Measurements from ENCODE around the gene LIX1.
"Not testable (repeated sequence)": the region's sequence is repeated elsewhere in the genome, so short reads cannot be mapped to it uniquely, and the experiment has no call there.

The LIX1 gene

GRCh38 chr5:97141031-97141430 is 1.4 kb downstream of the LIX1 start:
- DNase-seq: no peak

GRCh38 chr5:97140250-97140649 is 2.2 kb downstream of the LIX1 start:
- not testable (repeated sequence) for DNase-seq

GRCh38 chr5:97136475-97136874 is 5.9 kb downstream of the LIX1 start:
- no peak for DNase-seq

GRCh38 chr5:97135868-97136267 is 6.5 kb downstream of the LIX1 start:
- DNase-seq: no peak

GRCh38 chr5:97134634-97135033 is 7.8 kb downstream of the LIX1 start:
- DNase-seq: no peak

GRCh38 chr5:97133101-97133500 is 9.3 kb downstream of the LIX1 start:
- no peak for DNase-seq

- DNase-seq: no peak
These were observed 10.5 kb downstream of the LIX1 start for GRCh38 chr5:97131921-97132320.

GRCh38 chr5:97131139-97131710 is 11.2 kb downstream of the LIX1 start:
- DNase-seq: no peak

- no peak for DNase-seq
These were observed 14.7 kb downstream of the LIX1 start for GRCh38 chr5:97127727-97128126.

GRCh38 chr5:97125125-97125683 is 17.2 kb downstream of the LIX1 start:
- DNase-seq: no peak

GRCh38 chr5:97124335-97124734 is 18.1 kb downstream of the LIX1 start:
- no peak for DNase-seq

GRCh38 chr5:97121848-97122247 is 20.6 kb downstream of the LIX1 start:
- DNase-seq: no peak

GRCh38 chr5:97120195-97120594 is 22.2 kb downstream of the LIX1 start:
- no peak for DNase-seq

- DNase-seq: no peak
These were observed 23.4 kb downstream of the LIX1 start for GRCh38 chr5:97119007-97119390.

- no peak for DNase-seq
These were observed 24.0 kb downstream of the LIX1 start for GRCh38 chr5:97118261-97119006.

GRCh38 chr5:97115932-97116331 is 26.5 kb downstream of the LIX1 start:
- no peak for DNase-seq

GRCh38 chr5:97112230-97112629 is 30.2 kb downstream of the LIX1 start:
- no peak for DNase-seq

- DNase-seq: no peak
These were observed 30.8 kb downstream of the LIX1 start for GRCh38 chr5:97111616-97112015.

- DNase-seq: no peak
These were observed 31.4 kb downstream of the LIX1 start for GRCh38 chr5:97111004-97111403.

- DNase-seq: no peak
These were observed 35.1 kb downstream of the LIX1 start for GRCh38 chr5:97107318-97107717.

- DNase-seq: no peak
These were observed 36.2 kb downstream of the LIX1 start for GRCh38 chr5:97106216-97106581.

GRCh38 chr5:97105501-97106215 is 36.8 kb downstream of the LIX1 start:
- no peak for DNase-seq

GRCh38 chr5:97102010-97102470 is 40.4 kb downstream of the LIX1 start:
- no peak for DNase-seq

All from stimulated activated CD4-positive, alpha-beta T cell treated with anti-CD3 and anti-CD28 coated beads, Interleukin-4, amount 100 ng/mL, for 24 hours (primary cell).